ENCODE results near the gene IL17C. TPM values are rescaled to one million over a fixed set of nuclear protein-coding genes. Genes with fewer than 3 reads are reported as not detected.
A peak's percentile ranks its signal among the peaks of the same experiment; 100 is the strongest.

The IL17C gene
- total and polyA plus RNA-seq, 9 of the 15 experiments (the other 6 are each of a cell fraction or from before 2014, with no cell fraction given): not detected

DNA sequence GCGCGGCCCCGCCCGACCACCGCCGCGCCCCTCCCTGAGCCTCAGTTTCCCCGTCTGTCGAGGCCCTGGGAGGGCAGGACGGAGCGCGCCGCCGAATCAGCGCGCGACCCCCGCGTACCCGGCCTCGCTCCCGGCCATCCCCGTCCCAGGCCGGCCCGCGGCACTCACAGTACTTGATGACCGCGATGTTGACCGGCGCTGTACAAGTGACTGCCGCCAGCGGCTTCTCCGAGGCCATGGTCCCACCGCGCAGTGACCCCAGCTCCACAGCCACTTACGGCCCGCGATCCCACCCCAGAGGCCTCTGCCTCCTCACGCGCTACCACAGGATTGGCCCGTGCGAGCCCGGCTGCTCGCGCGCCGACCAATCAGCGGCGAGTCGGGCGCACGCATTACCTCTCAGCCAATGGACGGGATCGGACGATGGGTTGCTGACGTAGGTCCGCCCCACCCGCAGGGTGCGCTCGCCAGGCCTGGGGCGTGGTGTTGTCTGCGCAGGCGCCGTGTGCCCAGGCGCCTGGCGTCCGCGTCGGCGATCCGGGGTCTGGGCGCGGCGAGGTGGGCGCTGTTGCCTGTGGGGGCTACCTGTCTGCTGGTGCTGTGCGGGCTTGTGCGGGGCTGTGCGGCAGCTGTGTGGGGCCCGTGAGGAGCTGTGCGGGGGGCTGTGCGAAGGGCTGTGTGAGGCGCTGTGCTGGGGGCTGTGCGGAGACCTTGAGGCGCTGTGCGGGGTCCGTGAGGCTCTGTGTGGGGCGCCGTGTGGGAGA lies 24.7 kb downstream of the IL17C start, which contains the start of gene MVD (continued):
- TF ChIP-seq E2F6 (IDR thresholded peaks at IDR 0.05; ENCODE audit: borderline replicate concordance in 1 of 2, extremely low read depth in 1 of 2, insufficient read depth in 1 of 2, insufficient read length in 1 of 2, low read depth in 1 of 2, low read length in 1 of 2, poor library complexity in 1 of 2, severe bottlenecking in 1 of 2) (peak; percentile 57 to 81), RFX5 (IDR thresholded peaks at IDR 0.05; ENCODE audit: low read depth, low read length) (0 out of 2 replicates have a peak, but pooled peaks have one; percentile 39), ATF1 (CRISPR knock-in tag; IDR thresholded peaks at IDR 0.05) (peak; percentile 82), ATF1 (tag; IDR thresholded peaks at IDR 0.05) (peak; percentile 98), E2F8 (IDR thresholded peaks at IDR 0.05; ENCODE audit: low read depth, partially characterized antibody) (peak; percentile 51), CBX1 (IDR thresholded peaks at IDR 0.05; ENCODE audit: low read depth) (peak; percentile 83; the same call in 1 of the 2 replicates), XRCC4 (IDR thresholded peaks at IDR 0.05; ENCODE audit: extremely low read depth, insufficient read depth, insufficient read length) (no peak), DEAF1 (CRISPR knock-in tag; IDR thresholded peaks at IDR 0.05) (no peak), ZNF707 (CRISPR knock-in tag; conservative IDR thresholded peaks at IDR 0.05) (no peak), RCOR1 (IDR thresholded peaks at IDR 0.05; ENCODE audit: borderline replicate concordance in 1 of 2, low read depth in 2 of 2, low read length in 2 of 2) (peak in 1 of 2 experiments; percentile 10; a peak in 1 of 4 replicates), TCF7 (IDR thresholded peaks at IDR 0.05; ENCODE audit: borderline replicate concordance) (peak; percentile 62; the same call in 1 of the 2 replicates), MAZ (CRISPR knock-in tag; conservative IDR thresholded peaks at IDR 0.05 in 1 of 2, IDR thresholded peaks at IDR 0.05 in 1 of 2) (peak in 1 of 2 experiments; percentile 84), MEIS2 (IDR thresholded peaks at IDR 0.05; ENCODE audit: partially characterized antibody) (peak; percentile 75), MBD2 (IDR thresholded peaks at IDR 0.05; ENCODE audit: borderline replicate concordance, low read depth) (peak; percentile 100), NEUROD1 (IDR thresholded peaks at IDR 0.05; ENCODE audit: borderline replicate concordance, low read depth, low read length, partially characterized antibody) (peak; percentile 95), STAG1 (CRISPR knock-in tag; IDR thresholded peaks at IDR 0.05; ENCODE audit: borderline replicate concordance) (no peak; the same call in 1 of the 2 replicates), FOXK1 (CRISPR knock-in tag; IDR thresholded peaks at IDR 0.05; ENCODE audit: borderline replicate concordance) (no peak), EGR1 (conservative IDR thresholded peaks at IDR 0.05) (peak; percentile 69; the same call in 1 of the 2 replicates)
- TF ChIP-seq, protein P1, sequence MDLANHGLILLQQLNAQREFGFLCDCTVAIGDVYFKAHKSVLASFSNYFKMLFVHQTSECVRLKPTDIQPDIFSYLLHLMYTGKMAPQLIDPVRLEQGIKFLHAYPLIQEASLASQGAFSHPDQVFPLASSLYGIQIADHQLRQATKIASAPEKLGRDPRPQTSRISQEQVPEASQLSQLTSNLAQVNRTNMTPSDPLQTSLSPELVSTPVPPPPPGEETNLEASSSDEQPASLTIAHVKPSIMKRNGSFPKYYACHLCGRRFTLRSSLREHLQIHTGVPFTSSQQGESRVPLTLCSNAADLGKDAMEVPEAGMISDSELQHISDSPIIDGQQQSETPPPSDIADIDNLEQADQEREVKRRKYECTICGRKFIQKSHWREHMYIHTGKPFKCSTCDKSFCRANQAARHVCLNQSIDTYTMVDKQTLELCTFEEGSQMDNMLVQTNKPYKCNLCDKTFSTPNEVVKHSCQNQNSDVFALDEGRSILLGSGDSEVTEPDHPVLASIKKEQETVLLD (IDR thresholded peaks at IDR 0.05): peak; percentile 73

Measured in K562 (cell line).